Small intestine (tissue), 7 donors: ENCODE measurements around the gene NTRK2. TPM values are rescaled to one million over a fixed set of nuclear protein-coding genes. Genes with fewer than 3 reads are reported as not detected.

Experiments
- DNase-seq, 2 donors: peaks; one replicate each; pipeline versions ENCODE4 v3.0.0 to v3.0.0-alpha.2; 2013
- FAIRE-seq: peaks from 2 replicates; lab custom pipeline; 2012; peaks lifted over from hg19 to GRCh38; lab: Jason Lieb, UNC
- H3K27ac ChIP-seq, 3 donors: one replicate each; pipeline ENCODE4 v1.5.1; 2013; ENCODE audit warnings: low read length in 2 of 3, mild to moderate bottlenecking in 2 of 3, control low read depth in 1 of 3, inconsistent platforms in 1 of 3, low read depth in 1 of 3, moderate library complexity in 1 of 3
- H3K27me3 ChIP-seq, 3 donors: one replicate each; pipeline ENCODE4 v1.6.1; 2013; ENCODE audit warnings: low read length in 3 of 3, inconsistent platforms in 1 of 3; ENCODE audit not compliant: control insufficient read depth in 3 of 3, insufficient read depth in 3 of 3
- H3K36me3 ChIP-seq, 3 donors: one replicate each; pipeline ENCODE4 v1.6.1; 2013; ENCODE audit warnings: low read length in 3 of 3, inconsistent platforms in 1 of 3, low read depth in 1 of 3, mild to moderate bottlenecking in 1 of 3, moderate library complexity in 1 of 3; ENCODE audit not compliant: control insufficient read depth in 3 of 3, insufficient read depth in 2 of 3
- H3K4me1 ChIP-seq, 3 donors: one replicate each; pipeline ENCODE4 v1.6.1; 2013; ENCODE audit warnings: low read length in 2 of 3, inconsistent platforms in 1 of 3, low read depth in 1 of 3, mild to moderate bottlenecking in 1 of 3, moderate library complexity in 1 of 3; ENCODE audit not compliant: control insufficient read depth in 3 of 3, insufficient read depth in 2 of 3
- H3K4me3 ChIP-seq, 3 donors: one replicate each; pipeline ENCODE4 v1.5.1; 2013; ENCODE audit warnings: low read length in 3 of 3, control low read depth in 1 of 3, inconsistent platforms in 1 of 3, low read depth in 1 of 3, mild to moderate bottlenecking in 1 of 3, moderate library complexity in 1 of 3
- H3K9me3 ChIP-seq, 2 donors: one replicate each; pipeline ENCODE4 v1.6.1; 2013; ENCODE audit warnings: low read depth in 1 of 2, low read length in 1 of 2; ENCODE audit not compliant: control insufficient read depth in 2 of 2, insufficient read depth in 1 of 2
- WGBS, 3 donors: extraction: QIAGEN DNeasy Blood & Tissue Kit; methylation state at CpG; one replicate each; pipeline ENCODE4 v1.1.7; 2013; 5-methylcytosine and 5-hydroxymethylcytosine counted together
- polyA plus RNA-seq, 4 donors: library from polyadenylated mRNA; stranded (reverse) in 3 of 4; unstranded in 1 of 4; fragments of 200-250 nt in 3 of 4; fragments of 120-200 nt in 1 of 4; gene quantifications; one replicate each; pipeline versions ENCODE4 v1.2.1 to v1.2.3, GENCODE V29; 2013
- donor health status: healthy with polysubstance abuse.
- donor health status: control.
- donor health status: control.
- donor health status: Bipolar disorder and iron deficiency.
- donor health status: healthy.

Gene NTRK2
- polyA plus RNA-seq, 4 donors: 0.16 to 1.1 TPM; not detected in 2

DNA sequence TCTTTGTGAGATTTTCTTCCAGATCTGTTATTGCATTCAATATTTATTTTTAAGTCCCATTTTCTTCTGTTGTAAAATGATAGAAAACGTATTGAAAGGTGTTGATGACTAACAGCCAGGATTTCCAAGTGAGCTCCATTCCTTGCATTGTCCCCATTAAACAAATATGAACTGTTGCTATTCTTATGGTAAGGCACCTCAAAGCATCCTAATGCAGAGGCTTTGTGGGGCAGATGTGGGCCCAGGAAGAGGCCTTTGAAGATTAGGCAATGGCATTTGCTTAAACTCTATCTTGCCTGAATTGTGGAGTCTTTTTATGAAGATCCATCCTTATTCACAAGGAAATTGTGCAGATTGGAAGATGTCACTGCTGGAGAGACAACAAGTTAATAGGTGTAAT is 38.9 kb downstream of the NTRK2 start:
- WGBS, 3 donors: 74 to 83% (median 79%) methylated on average over 1 of the region's 1 CpG
- Histone ChIP-seq H3K27ac (no peak overlapping the region), H3K27me3 (no peaks in the 10 kb centered on the region), H3K4me3 (no peak overlapping the region), H3K36me3 (no peaks in the 10 kb centered on the region), H3K9me3 (no peaks in the 10 kb centered on the region), H3K4me1 (no peaks in the 10 kb centered on the region)
- FAIRE-seq (no peak), DNase-seq (no peak)

DNA sequence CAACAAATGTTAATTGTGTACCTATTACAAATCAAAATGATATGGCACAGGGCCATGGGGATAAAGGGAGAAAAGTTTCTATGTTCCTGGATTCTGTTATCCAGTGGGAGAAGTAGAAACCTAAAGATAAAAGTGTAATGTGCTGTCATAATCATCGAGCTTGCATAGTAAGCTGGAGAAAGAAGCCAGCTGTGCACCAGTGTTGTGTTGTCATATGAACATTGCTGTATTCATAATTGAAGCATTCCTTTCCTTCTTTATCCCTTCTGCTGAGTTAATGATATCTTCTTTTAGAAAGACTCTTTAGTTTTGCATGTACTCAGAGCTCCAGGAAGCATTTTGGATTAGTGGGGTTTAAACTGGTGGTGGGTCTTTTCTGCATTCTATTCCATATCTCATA is 39.5 kb downstream of the NTRK2 start:
- FAIRE-seq (no peak), DNase-seq (no peak)
- no peaks in the 10 kb centered on the region for H3K4me1 ChIP-seq
- no peak overlapping the region for H3K27ac ChIP-seq
- no peaks in the 10 kb centered on the region for H3K9me3 ChIP-seq
- H3K4me3 ChIP-seq: no peak overlapping the region
- H3K36me3 ChIP-seq: no peaks in the 10 kb centered on the region
- WGBS, 3 donors: 56 to 61% (median 59%) methylated on average over 1 of the region's 1 CpG
- H3K27me3 ChIP-seq: no peaks in the 10 kb centered on the region

GRCh38 chr9:84710701-84711397 is 41.3 kb downstream of the NTRK2 start:
- DNase-seq (no peak), FAIRE-seq (no peak)
- WGBS, 3 donors: 90 to 92% (median 92%) methylated on average over 4 of the region's 4 CpGs
- Histone ChIP-seq H3K4me3 (no peak overlapping the region), H3K27me3 (no peaks in the 10 kb centered on the region), H3K9me3 (no peaks in the 10 kb centered on the region), H3K36me3 (no peaks in the 10 kb centered on the region), H3K4me1 (no peaks in the 10 kb centered on the region), H3K27ac (no peak overlapping the region)

DNA sequence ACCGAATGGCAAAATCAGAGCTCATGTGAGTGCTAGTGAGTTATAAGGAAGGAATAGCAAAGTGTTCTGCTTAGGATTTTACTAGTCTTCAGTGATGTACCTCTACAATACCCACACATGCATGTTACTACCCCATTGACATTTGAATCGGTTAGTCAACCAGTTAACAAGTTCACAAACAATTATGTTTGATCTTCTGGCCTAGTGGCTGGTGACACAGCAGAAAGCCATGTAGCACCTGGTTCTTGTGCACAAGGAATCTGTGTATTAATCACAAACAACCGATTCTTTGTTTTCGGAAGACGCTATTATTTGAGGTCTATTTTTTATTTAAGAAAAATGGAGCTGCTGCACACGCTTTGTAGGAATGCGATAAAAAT is 41.9 kb downstream of the NTRK2 start:
- no peaks in the 10 kb centered on the region for H3K27me3 ChIP-seq
- H3K4me3 ChIP-seq: no peak overlapping the region
- 87 to 94% (median 93%) methylated on average over 7 of the region's 7 CpGs for WGBS, 3 donors
- H3K4me1 ChIP-seq: no peaks in the 10 kb centered on the region
- H3K9me3 ChIP-seq: no peaks in the 10 kb centered on the region
- DNase-seq: no peak
- no peak overlapping the region for H3K27ac ChIP-seq
- FAIRE-seq: no peak
- no peaks in the 10 kb centered on the region for H3K36me3 ChIP-seq

GRCh38 chr9:84711936-84712335 is 42.4 kb downstream of the NTRK2 start:
- WGBS, 3 donors: 71 to 79% (median 76%) methylated on average over 6 of the region's 6 CpGs
- H3K4me3 ChIP-seq: no peak overlapping the region
- no peaks in the 10 kb centered on the region for H3K4me1 ChIP-seq
- no peaks in the 10 kb centered on the region for H3K36me3 ChIP-seq
- DNase-seq (no peak), FAIRE-seq (no peak)
- H3K9me3 ChIP-seq: no peaks in the 10 kb centered on the region
- H3K27me3 ChIP-seq: no peaks in the 10 kb centered on the region
- H3K27ac ChIP-seq: no peak overlapping the region

- DNase-seq (no peak), FAIRE-seq (no peak)
- no peak overlapping the region for H3K4me3 ChIP-seq
- H3K27me3 ChIP-seq: peaks cover 0 to 2% (median 0%) of the 10 kb centered on the region in 3 donors
- H3K36me3 ChIP-seq: no peaks in the 10 kb centered on the region
- H3K9me3 ChIP-seq: no peaks in the 10 kb centered on the region
- 63 to 76% (median 70%) methylated on average over 3 of the region's 3 CpGs for WGBS, 3 donors
- H3K4me1 ChIP-seq: no peaks in the 10 kb centered on the region
- no peak overlapping the region for H3K27ac ChIP-seq
Observed at GRCh38 chr9:84716217-84716616, 46.7 kb downstream of the NTRK2 start.

- no peaks in the 10 kb centered on the region for H3K9me3 ChIP-seq
- H3K27ac ChIP-seq: no peak overlapping the region
- no peak for FAIRE-seq
- H3K27me3 ChIP-seq: peaks cover 0 to 2% (median 0%) of the 10 kb centered on the region in 3 donors
- DNase-seq: no peak
- H3K4me1 ChIP-seq: no peaks in the 10 kb centered on the region
- H3K36me3 ChIP-seq: no peaks in the 10 kb centered on the region
- H3K4me3 ChIP-seq: no peak overlapping the region
- 56 to 62% (median 62%) methylated on average over 5 of the region's 5 CpGs for WGBS, 3 donors
Observed at GRCh38 chr9:84718476-84718875, 48.9 kb downstream of the NTRK2 start.

DNA sequence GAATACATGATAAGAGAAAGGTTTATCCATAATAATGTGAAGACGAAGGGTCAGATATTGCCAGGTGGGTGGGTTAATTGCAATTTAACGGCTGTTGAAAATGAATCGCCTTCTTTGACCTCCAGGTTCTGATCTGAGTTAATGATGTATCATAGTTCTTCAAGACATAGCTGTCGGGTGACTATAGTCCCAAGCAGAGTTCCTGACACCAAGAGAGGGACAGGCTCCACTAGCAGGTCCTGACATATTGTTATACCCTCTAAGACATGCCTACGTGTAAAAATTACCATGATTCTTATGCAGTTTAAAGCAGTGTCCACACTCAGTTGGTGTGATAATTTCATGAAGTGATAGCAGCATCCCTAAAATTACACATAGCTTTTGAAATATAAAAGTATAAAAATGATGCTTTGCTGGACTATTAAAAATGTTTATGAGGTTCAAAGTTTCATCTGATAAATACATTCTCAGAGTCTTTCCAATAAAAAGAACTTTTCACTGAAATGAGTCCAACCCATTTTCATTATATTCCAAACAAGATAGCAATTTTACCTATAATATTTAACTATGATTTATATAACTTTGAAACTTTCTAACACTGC is 53.0 kb downstream of the NTRK2 start:
- Histone ChIP-seq H3K9me3 (no peaks in the 10 kb centered on the region), H3K36me3 (no peaks in the 10 kb centered on the region), H3K27ac (no peak overlapping the region), H3K4me1 (no peaks in the 10 kb centered on the region), H3K27me3 (no peaks in the 10 kb centered on the region), H3K4me3 (no peak overlapping the region)
- DNase-seq (no peak), FAIRE-seq (no peak)
- WGBS, 3 donors: 36 to 71% (median 50%) methylated on average over 5 of the region's 5 CpGs
